Gastroesophageal sphincter (tissue), 4 donors: Measurements from ENCODE around the gene FBXO22. TPM values are rescaled to one million over a fixed set of nuclear protein-coding genes. Genes with fewer than 3 reads are reported as not detected.
A peak's percentile ranks its signal among the peaks of the same experiment; 100 is the strongest.

Experiments
- ATAC-seq: fragments of 150-250 bp; one replicate; pipeline ENCODE4 v1.9.1; 2016; ENCODE audit warnings: mild to moderate bottlenecking, moderate library complexity
- H3K27ac ChIP-seq, 4 donors: fragments of 200-600 bp; sonication (generic) in 3 of 4; 1 replicate in 3 of 4; 2 replicates in 1 of 4; pipeline ENCODE4 v1.5.1; 2016 to 2019
- H3K27me3 ChIP-seq: fragments of 200-600 bp; sonication (generic); one replicate; pipeline ENCODE4 v1.5.1; 2019
- H3K36me3 ChIP-seq, 2 donors: fragments of 200-600 bp; sonication (generic); one replicate each; pipeline ENCODE4 v1.5.1; 2019; ENCODE audit warnings: control low read depth in 1 of 2
- H3K4me1 ChIP-seq, 3 donors: fragments of 200-600 bp; sonication (generic); 1 replicate in 2 of 3; 2 replicates in 1 of 3; pipeline ENCODE4 v1.5.1; 2016 to 2019; ENCODE audit warnings: control low read depth in 2 of 3
- H3K4me3 ChIP-seq, 2 donors: fragments of 200-600 bp; sonication (generic); one replicate each; pipeline ENCODE4 v1.5.1; 2019; ENCODE audit warnings: mild to moderate bottlenecking in 1 of 2, moderate library complexity in 1 of 2
- H3K9me3 ChIP-seq, 3 donors: fragments of 200-600 bp; sonication (generic); one replicate each; pipeline ENCODE4 v1.5.1; 2017 to 2019; ENCODE audit warnings: control low read depth in 2 of 3
- CTCF ChIP-seq, 4 experiments: fragments of 200-600 bp in 2 of 4; fragments of 450-650 bp in 2 of 4; sonication (generic) in 1 of 4; IDR thresholded peaks; one replicate each; pipeline ENCODE4 v1.5.1; 2017 to 2019; ENCODE audit warnings: antibody characterized with exemption in 4 of 4, mild to moderate bottlenecking in 2 of 4, moderate library complexity in 2 of 4
- EP300 ChIP-seq: sonication (generic); formaldehyde crosslinking; IDR thresholded peaks from one replicate; pipeline ENCODE4 v1.6.1; 2017; ENCODE audit warnings: antibody characterized with exemption, mild to moderate bottlenecking
- POLR2A ChIP-seq, 2 donors: fragments of 450-650 bp; IDR thresholded peaks; one replicate each; pipeline ENCODE4 v1.6.1; 2017; ENCODE audit warnings: antibody characterized with exemption in 2 of 2, mild to moderate bottlenecking in 2 of 2, moderate library complexity in 1 of 2
- POLR2AphosphoS5 ChIP-seq: sonication (generic); formaldehyde crosslinking; IDR thresholded peaks from one replicate; pipeline ENCODE4 v1.6.1; 2017; ENCODE audit warnings: antibody characterized with exemption
- WGBS, 2 donors: methylation state at CpG; one replicate each; pipeline ENCODE4 v1.1.5; 2018; ENCODE audit warnings: low coverage in 1 of 2; 5-methylcytosine and 5-hydroxymethylcytosine counted together
- total RNA-seq, 4 donors: library from RNA; depleted of rRNA; stranded (reverse); fragments of >200 nt; gene quantifications; one replicate each; pipeline ENCODE4 v1.1.0, GENCODE V29; 2016

FBXO22 gene
- total RNA-seq, 4 donors from 2014 or later, result 12.9 to 25.5 (median 19.1) TPM

GRCh38 chr15:75884041-75884440, 19.6 kb upstream of the FBXO22 start:
- TF ChIP-seq EP300 (no peak), POLR2AphosphoS5 (no peak), CTCF (IDR thresholded peaks at IDR 0.05) (no peak), POLR2A (IDR thresholded peaks at IDR 0.05) (no peak)
- ATAC-seq, result no peak
- WGBS, 2 donors, result 44 to 75% methylated on average over 1 of the region's 1 CpG

DNA sequence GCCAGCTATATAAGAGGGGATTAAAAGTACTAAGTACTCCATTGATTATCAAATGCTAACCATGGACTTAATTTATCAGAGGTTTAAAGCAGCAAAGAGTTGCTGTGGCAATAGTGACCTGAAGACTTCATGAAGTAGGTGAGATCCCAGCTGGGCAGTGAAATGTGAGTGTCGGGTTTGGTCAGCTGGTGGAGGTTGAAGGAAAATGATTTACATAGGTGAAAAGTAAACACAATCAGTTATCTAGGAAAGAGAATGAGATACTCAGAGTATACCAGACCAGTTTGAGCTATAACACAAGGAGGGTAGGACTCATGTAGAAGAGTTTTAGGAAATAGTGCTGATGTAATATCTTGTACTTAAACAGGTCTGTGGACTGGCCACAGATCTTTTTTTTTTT, 16.5 kb upstream of the FBXO22 start:
- 100% methylated on average over 1 of the region's 1 CpG for whole genome bisulfite sequencing, 2 donors

More at GRCh38 chr15:75884041-75884440, 19.6 kb upstream of the FBXO22 start:
- Histone ChIP-seq H3K27me3 (no peaks in the 10 kb centered on the region), H3K27ac (no peak overlapping the region), H3K9me3 (no peaks in the 10 kb centered on the region), H3K4me3 (no peak overlapping the region), H3K36me3 (peaks cover 0 to 53% of the 10 kb centered on the region in 2 donors), H3K4me1 (no peaks in the 10 kb centered on the region)

GRCh38 chr15:75891895-75892294, 11.8 kb upstream of the FBXO22 start:
- Histone ChIP-seq H3K4me3 (no peak overlapping the region), H3K27me3 (no peaks in the 10 kb centered on the region), H3K9me3 (no peaks in the 10 kb centered on the region), H3K27ac (no peak overlapping the region), H3K36me3 (peaks cover 0 to 34% of the 10 kb centered on the region in 2 donors), H3K4me1 (no peaks in the 10 kb centered on the region)
- TF ChIP-seq EP300 (no peak), CTCF (IDR thresholded peaks at IDR 0.05) (no peak), POLR2A (IDR thresholded peaks at IDR 0.05) (no peak), POLR2AphosphoS5 (no peak)
- peak; percentile 39 for ATAC-seq

More for the DNA sequence above, 16.5 kb upstream of the FBXO22 start:
- Histone ChIP-seq H3K27ac (no peak overlapping the region), H3K27me3 (no peaks in the 10 kb centered on the region), H3K9me3 (no peaks in the 10 kb centered on the region), H3K4me1 (no peaks in the 10 kb centered on the region), H3K36me3 (peaks cover 0 to 52% of the 10 kb centered on the region in 2 donors), H3K4me3 (no peak overlapping the region)
- ATAC-seq, result no peak
- TF ChIP-seq POLR2AphosphoS5, result no peak
- no peak for TF ChIP-seq CTCF (IDR thresholded peaks at IDR 0.05)
- TF ChIP-seq EP300, result no peak
- TF ChIP-seq POLR2A (IDR thresholded peaks at IDR 0.05), result no peak

GRCh38 chr15:75895731-75896130, 7.9 kb upstream of the FBXO22 start:
- no peak for ATAC-seq
- 84 to 93% methylated on average over 2 of the region's 2 CpGs for WGBS, 2 donors
- no peaks in the 10 kb centered on the region for H3K9me3 ChIP-seq
- H3K27me3 ChIP-seq, result no peaks in the 10 kb centered on the region
- no peaks in the 10 kb centered on the region for H3K4me1 ChIP-seq
- TF ChIP-seq EP300, result no peak
- TF ChIP-seq CTCF (IDR thresholded peaks at IDR 0.05), result no peak
- TF ChIP-seq POLR2A (IDR thresholded peaks at IDR 0.05), result no peak
- TF ChIP-seq POLR2AphosphoS5, result no peak
- no peak overlapping the region for H3K4me3 ChIP-seq
- peaks cover 0 to 39% of the 10 kb centered on the region in 2 donors for H3K36me3 ChIP-seq
- H3K27ac ChIP-seq, result no peak overlapping the region

GRCh38 chr15:75900577-75900976, 3.1 kb upstream of the FBXO22 start:
- peaks cover 0 to 19% of the 10 kb centered on the region in 2 donors for H3K36me3 ChIP-seq
- H3K4me1 ChIP-seq, result peaks cover 0 to 27% (median 7%) of the 10 kb centered on the region in 3 donors
- TF ChIP-seq EP300 (no peak), POLR2AphosphoS5 (no peak), CTCF (IDR thresholded peaks at IDR 0.05) (no peak), POLR2A (IDR thresholded peaks at IDR 0.05) (no peak)
- ATAC-seq, result no peak
- no peaks in the 10 kb centered on the region for H3K27me3 ChIP-seq
- no peak overlapping the region for H3K27ac ChIP-seq
- H3K4me3 ChIP-seq, result no peak overlapping the region
- no peaks in the 10 kb centered on the region for H3K9me3 ChIP-seq
